GM19238 (cell line): ENCODE measurements around the gene MPV17.
A peak's percentile ranks its signal among the peaks of the same experiment; 100 is the strongest.
"Not testable (repeated sequence)": the region's sequence is repeated elsewhere in the genome, so short reads cannot be mapped to it uniquely, and the experiment has no call there.

Experiments used
- DNase-seq: peaks from one replicate; pipeline ENCODE4 v3.0.0; 2011; ENCODE audit warnings: low spot score; ENCODE audit not compliant: insufficient read length

Gene MPV17

GRCh38 chr2:27323596-27324285 is 844 bp upstream of the MPV17 start:
- DNase-seq, result no peak

- DNase-seq, result peak; percentile 24
Observed at GRCh38 chr2:27322301-27322765, 564 bp downstream of the MPV17 start.

GRCh38 chr2:27320958-27321543 is 1.8 kb downstream of the MPV17 start:
- no peak for DNase-seq

- DNase-seq, result not testable (repeated sequence)
Observed at GRCh38 chr2:27319839-27320238, 3.1 kb downstream of the MPV17 start.

- no peak for DNase-seq
Observed at GRCh38 chr2:27316655-27317412, 6.1 kb downstream of the MPV17 start.

GRCh38 chr2:27315122-27315521 is 7.8 kb downstream of the MPV17 start:
- no peak for DNase-seq

GRCh38 chr2:27314709-27315108 is 8.2 kb downstream of the MPV17 start:
- no peak for DNase-seq

GRCh38 chr2:27313882-27314645 is 8.8 kb downstream of the MPV17 start:
- DNase-seq, result no peak

- DNase-seq, result no peak
Observed at GRCh38 chr2:27312152-27312551, 10.7 kb downstream of the MPV17 start.

GRCh38 chr2:27309651-27310050 is 13.2 kb downstream of the MPV17 start:
- no peak for DNase-seq

GRCh38 chr2:27308359-27308881 is 14.5 kb downstream of the MPV17 start, which contains the start of gene UCN:
Gene UCN, minus strand, starts transcription at chr2:27308445. Its CDS starts 550 bp downstream, at chr2:27307895.
- DNase-seq, result no peak

GRCh38 chr2:27307545-27308358 is 15.1 kb downstream of the MPV17 start:
- DNase-seq, result no peak

GRCh38 chr2:27307287-27307544 is 15.7 kb downstream of the MPV17 start:
- no peak for DNase-seq

- no peak for DNase-seq
Observed at GRCh38 chr2:27306573-27307286, 16.2 kb downstream of the MPV17 start.

- no peak for DNase-seq
Observed at GRCh38 chr2:27306136-27306535, 16.8 kb downstream of the MPV17 start.

GRCh38 chr2:27305516-27305915 is 17.4 kb downstream of the MPV17 start:
- DNase-seq, result no peak

GRCh38 chr2:27304488-27305240 is 18.2 kb downstream of the MPV17 start:
- DNase-seq, result no peak

- DNase-seq, result no peak
Observed at GRCh38 chr2:27303093-27304025, 19.5 kb downstream of the MPV17 start.
